ENCODE measurements around the gene SNCG. TPM values are rescaled to one million over a fixed set of nuclear protein-coding genes. Genes with fewer than 3 reads are reported as not detected.

Gene SNCG
- total RNA-seq, 1 experiment from 2014 or later: 7.2 TPM

- H3K27me3 Mint-ChIP-seq (ENCODE audit: unreplicated experiment): no peaks in the 10 kb centered on the region
- peaks cover 9% of the 10 kb centered on the region for H3K36me3 Mint-ChIP-seq (ENCODE audit: insufficient read depth, unreplicated experiment)
- intact Hi-C loops (cut with micrococcal nuclease; ENCODE audit: unreplicated experiment): no loop called here
- no peak for DNase-seq
- CTCF ChIA-PET: no interaction called here
- peaks cover 8% of the 10 kb centered on the region for H3K4me1 Mint-ChIP-seq (ENCODE audit: low read depth, unreplicated experiment)
- no peaks in the 10 kb centered on the region for H3K9me3 Mint-ChIP-seq (ENCODE audit: low read depth, unreplicated experiment)
- BruUV-seq (replicated peaks): no TSS peak
- H3K27ac Mint-ChIP-seq (ENCODE audit: unreplicated experiment): no peak overlapping the region
- H3K4me3 Mint-ChIP-seq (ENCODE audit: low read depth, unreplicated experiment): no peak overlapping the region
- no peak for TF ChIP-seq CTCF (IDR thresholded peaks at IDR 0.05; ENCODE audit: unreplicated experiment)
Measured at GRCh38 chr10:86967481-86967941, 9.1 kb downstream of the SNCG start.

GRCh38 chr10:86968271-86968993 is 10.0 kb downstream of the SNCG start, which contains the start of gene ADIRF:
Gene ADIRF, plus strand, starts transcription at chr10:86968482. Its CDS starts 63 bp downstream, at chr10:86968545.
- Mint-ChIP-seq H3K4me1 (ENCODE audit: low read depth, unreplicated experiment) (peaks cover 15% of the 10 kb centered on the region), H3K27me3 (ENCODE audit: unreplicated experiment) (no peaks in the 10 kb centered on the region), H3K9me3 (ENCODE audit: low read depth, unreplicated experiment) (no peaks in the 10 kb centered on the region), H3K36me3 (ENCODE audit: insufficient read depth, unreplicated experiment) (peaks cover 9% of the 10 kb centered on the region), H3K4me3 (ENCODE audit: low read depth, unreplicated experiment) (peak within 1 kb of the TSS; percentile 36), H3K27ac (ENCODE audit: unreplicated experiment) (no peak within 1 kb of the TSS)
- TF ChIP-seq CTCF (IDR thresholded peaks at IDR 0.05; ENCODE audit: unreplicated experiment): no peak
- intact Hi-C loops (cut with micrococcal nuclease; ENCODE audit: unreplicated experiment): no loop called here
- DNase-seq: no peak
- CTCF ChIA-PET: no interaction called here
- no TSS peak for BruUV-seq (replicated peaks)

GRCh38 chr10:86968994-86969355 is 10.6 kb downstream of the SNCG start:
- Mint-ChIP-seq H3K27me3 (ENCODE audit: unreplicated experiment) (no peaks in the 10 kb centered on the region), H3K4me3 (ENCODE audit: low read depth, unreplicated experiment) (peak overlapping the region; percentile 36), H3K36me3 (ENCODE audit: insufficient read depth, unreplicated experiment) (peaks cover 9% of the 10 kb centered on the region), H3K27ac (ENCODE audit: unreplicated experiment) (no peak overlapping the region), H3K9me3 (ENCODE audit: low read depth, unreplicated experiment) (no peaks in the 10 kb centered on the region), H3K4me1 (ENCODE audit: low read depth, unreplicated experiment) (peaks cover 16% of the 10 kb centered on the region)
- TF ChIP-seq CTCF (IDR thresholded peaks at IDR 0.05; ENCODE audit: unreplicated experiment): no peak
- CTCF ChIA-PET: no interaction called here
- intact Hi-C loops (cut with micrococcal nuclease; ENCODE audit: unreplicated experiment): no loop called here
- no peak for DNase-seq
- no TSS peak for BruUV-seq (replicated peaks)

- no peak for DNase-seq
- CTCF ChIA-PET: no interaction called here
- no peak overlapping the region for H3K4me3 Mint-ChIP-seq (ENCODE audit: low read depth, unreplicated experiment)
- H3K27ac Mint-ChIP-seq (ENCODE audit: unreplicated experiment): no peak overlapping the region
- H3K36me3 Mint-ChIP-seq (ENCODE audit: insufficient read depth, unreplicated experiment): peaks cover 9% of the 10 kb centered on the region
- no peaks in the 10 kb centered on the region for H3K9me3 Mint-ChIP-seq (ENCODE audit: low read depth, unreplicated experiment)
- intact Hi-C loops (cut with micrococcal nuclease; ENCODE audit: unreplicated experiment): loop anchor here (5.0 kb wide), 1 partner anchor 123 kb away; the partner anchor contains the start of gene GLUD1
- no TSS peak for BruUV-seq (replicated peaks)
- no peak for TF ChIP-seq CTCF (IDR thresholded peaks at IDR 0.05; ENCODE audit: unreplicated experiment)
- peaks cover 22% of the 10 kb centered on the region for H3K4me1 Mint-ChIP-seq (ENCODE audit: low read depth, unreplicated experiment)
- no peaks in the 10 kb centered on the region for H3K27me3 Mint-ChIP-seq (ENCODE audit: unreplicated experiment)
Measured at GRCh38 chr10:86969421-86970041, 11.1 kb downstream of the SNCG start.
